Measurements from ENCODE around the gene FIGN. TPM values are rescaled to one million over a fixed set of nuclear protein-coding genes. Genes with fewer than 3 reads are reported as not detected.

The FIGN gene
- total RNA-seq, 2 donors from 2014 or later, result 18.6 to 20.5 TPM

- Histone ChIP-seq H3K36me3 (ENCODE audit: control insufficient read depth, insufficient read depth, low read length) (no peaks in the 10 kb centered on the region), H3K27me3 (ENCODE audit: control insufficient read depth, insufficient read depth, low read length, poor library complexity, severe bottlenecking) (no peaks in the 10 kb centered on the region), H3K27ac (ENCODE audit: low read depth, low read length) (no peak overlapping the region), H3K4me1 (ENCODE audit: control insufficient read depth, insufficient read depth, low read length) (peaks cover 8% of the 10 kb centered on the region), H3K4me3 (ENCODE audit: low read length) (no peak overlapping the region), H3K9ac (ENCODE audit: extremely low read depth, low read length, poor library complexity, severe bottlenecking) (no peak overlapping the region), H3K9me3 (ENCODE audit: control insufficient read depth, low read length) (no peaks in the 10 kb centered on the region)
- Mint-ChIP-seq H3K9me3 (no peaks in the 10 kb centered on the region), H3K4me1 (peaks cover 33% of the 10 kb centered on the region), H3K27me3 (ENCODE audit: insufficient read depth) (no peaks in the 10 kb centered on the region), H3K27ac (no peak overlapping the region), H3K36me3 (ENCODE audit: low read depth) (no peaks in the 10 kb centered on the region), H3K4me3 (no peak overlapping the region)
- WGBS, 2 experiments (ENCODE audit: insufficient coverage in 1 of 2, insufficient read length in 1 of 2), result 78 to 94% methylated on average over 2 of the region's 2 CpGs
- no peak for DNase-seq
- TF ChIP-seq CTCF (conservative IDR thresholded peaks at IDR 0.05), result peak; percentile 49
Measured at GRCh38 chr2:163644238-163644637, 91.6 kb downstream of the FIGN start.

GRCh38 chr2:163641986-163642385, 93.8 kb downstream of the FIGN start:
- TF ChIP-seq CTCF (conservative IDR thresholded peaks at IDR 0.05), result no peak
- no peaks in the 10 kb centered on the region for H3K27me3 Mint-ChIP-seq (ENCODE audit: insufficient read depth)
- 83 to 100% methylated on average over 1 of the region's 1 CpG for WGBS, 2 experiments (ENCODE audit: insufficient coverage in 1 of 2, insufficient read length in 1 of 2)

GRCh38 chr2:163640542-163641193, 95.1 kb downstream of the FIGN start:
- WGBS, 2 experiments (ENCODE audit: insufficient coverage in 1 of 2, insufficient read length in 1 of 2), result 79 to 91% methylated on average over 4 to 6 of the region's 6 CpGs
- Mint-ChIP-seq H3K4me3 (no peak overlapping the region), H3K27me3 (ENCODE audit: insufficient read depth) (no peaks in the 10 kb centered on the region)

More at GRCh38 chr2:163641986-163642385, 93.8 kb downstream of the FIGN start:
- no peak overlapping the region for H3K27ac Mint-ChIP-seq
- peaks cover 26% of the 10 kb centered on the region for H3K4me1 Mint-ChIP-seq
- H3K4me3 Mint-ChIP-seq, result no peak overlapping the region
- no peaks in the 10 kb centered on the region for H3K36me3 Mint-ChIP-seq (ENCODE audit: low read depth)
- Histone ChIP-seq H3K9me3 (ENCODE audit: control insufficient read depth, low read length) (no peaks in the 10 kb centered on the region), H3K27ac (ENCODE audit: low read depth, low read length) (no peak overlapping the region), H3K4me3 (ENCODE audit: low read length) (no peak overlapping the region), H3K9ac (ENCODE audit: extremely low read depth, low read length, poor library complexity, severe bottlenecking) (no peak overlapping the region), H3K36me3 (ENCODE audit: control insufficient read depth, insufficient read depth, low read length) (no peaks in the 10 kb centered on the region), H3K4me1 (ENCODE audit: control insufficient read depth, insufficient read depth, low read length) (peaks cover 8% of the 10 kb centered on the region), H3K27me3 (ENCODE audit: control insufficient read depth, insufficient read depth, low read length, poor library complexity, severe bottlenecking) (no peaks in the 10 kb centered on the region)
- no peak for DNase-seq
- H3K9me3 Mint-ChIP-seq, result no peaks in the 10 kb centered on the region

More at GRCh38 chr2:163640542-163641193, 95.1 kb downstream of the FIGN start:
- peaks cover 8% of the 10 kb centered on the region for H3K4me1 ChIP-seq (ENCODE audit: control insufficient read depth, insufficient read depth, low read length)
- H3K27me3 ChIP-seq (ENCODE audit: control insufficient read depth, insufficient read depth, low read length, poor library complexity, severe bottlenecking), result no peaks in the 10 kb centered on the region
- H3K9ac ChIP-seq (ENCODE audit: extremely low read depth, low read length, poor library complexity, severe bottlenecking), result no peak overlapping the region
- Mint-ChIP-seq H3K4me1 (peaks cover 21% of the 10 kb centered on the region), H3K9me3 (no peaks in the 10 kb centered on the region), H3K27ac (no peak overlapping the region), H3K36me3 (ENCODE audit: low read depth) (no peaks in the 10 kb centered on the region)
- TF ChIP-seq CTCF (conservative IDR thresholded peaks at IDR 0.05), result no peak
- peak; percentile 71 for DNase-seq
- H3K27ac ChIP-seq (ENCODE audit: low read depth, low read length), result no peak overlapping the region
- H3K9me3 ChIP-seq (ENCODE audit: control insufficient read depth, low read length), result no peaks in the 10 kb centered on the region
- no peak overlapping the region for H3K4me3 ChIP-seq (ENCODE audit: low read length)
- H3K36me3 ChIP-seq (ENCODE audit: control insufficient read depth, insufficient read depth, low read length), result no peaks in the 10 kb centered on the region

Measured in endodermal cell (in vitro differentiated cells).